ENCODE results near the gene PLCB4.

DNA sequence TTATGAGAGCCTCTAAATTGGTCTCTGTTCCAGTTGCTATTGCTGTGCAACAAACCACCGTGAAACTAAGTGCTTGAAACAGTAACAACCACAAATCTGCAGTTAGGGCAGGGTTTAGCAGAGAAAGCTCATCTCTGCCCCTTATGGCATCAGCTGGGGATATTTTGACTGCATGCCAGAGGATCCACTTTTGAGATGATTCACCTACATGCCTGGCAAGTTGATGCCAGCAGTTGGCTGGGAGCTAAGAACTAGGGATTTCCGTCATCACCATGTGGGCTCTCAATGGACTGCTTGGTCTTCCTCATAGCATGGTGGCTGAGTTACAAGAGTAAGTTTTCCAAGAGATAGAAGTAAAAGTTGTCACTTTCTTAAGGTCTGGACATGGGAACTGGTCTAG lies 35.1 kb downstream of the PLCB4 start:
- no peak for TF ChIP-seq CTCF (IDR thresholded peaks at IDR 0.05; ENCODE audit: insufficient read depth, low read length, poor library complexity, severe bottlenecking)
- TF ChIP-seq EZH2phosphoT487 (conservative IDR thresholded peaks at IDR 0.05; ENCODE audit: low read length), result no peak

Measured in SU-DHL-6 (cell line).